Breast epithelium (tissue), 3 donors: ENCODE measurements around the gene SEMA4D.

ENCODE experiments used
- CTCF ChIP-seq, 3 donors: fragments of 450-650 bp; IDR thresholded peaks; one replicate each; pipeline ENCODE4 v1.5.1; 2016 to 2017; ENCODE audit warnings: antibody characterized with exemption in 3 of 3, mild to moderate bottlenecking in 3 of 3, moderate library complexity in 3 of 3
- POLR2A ChIP-seq: fragments of 450-650 bp; IDR thresholded peaks from one replicate; pipeline ENCODE4 v1.6.1; 2016; ENCODE audit warnings: antibody characterized with exemption, mild to moderate bottlenecking, moderate library complexity
- POLR2AphosphoS5 ChIP-seq, 3 donors: sonication (generic); formaldehyde crosslinking; IDR thresholded peaks; one replicate each; pipeline ENCODE4 v1.6.1; 2017; ENCODE audit warnings: antibody characterized with exemption in 3 of 3

GRCh38 chr9:89488131-89488530, 9.8 kb downstream of the SEMA4D start:
- no peak for TF ChIP-seq CTCF (IDR thresholded peaks at IDR 0.05)
- TF ChIP-seq POLR2AphosphoS5 (IDR thresholded peaks at IDR 0.05) = no peak
- no peak for TF ChIP-seq POLR2A
